Mammary epithelial cell (primary cell): Measurements from ENCODE around the gene MICALL2.

ENCODE experiments used
- EZH2 ChIP-seq: IDR thresholded peaks from 2 replicates; pipeline ENCODE4 v1.6.1; 2012; ENCODE audit warnings: low read length, inconsistent platforms, borderline replicate concordance
- TF ChIP-seq, protein P1 (sequence below), 2 donors: IDR thresholded peaks in 1 of 2; conservative IDR thresholded peaks in 1 of 2; 2 replicates each; pipeline ENCODE4 v1.5.1; 2011 to 2012; ENCODE audit warnings: inconsistent platforms in 2 of 2, low read length in 2 of 2, mild to moderate bottlenecking in 2 of 2, control low read depth in 1 of 2, low read depth in 1 of 2; ENCODE audit not compliant: insufficient read depth in 1 of 2; ENCODE audit errors: extremely low read depth in 1 of 2

DNA sequence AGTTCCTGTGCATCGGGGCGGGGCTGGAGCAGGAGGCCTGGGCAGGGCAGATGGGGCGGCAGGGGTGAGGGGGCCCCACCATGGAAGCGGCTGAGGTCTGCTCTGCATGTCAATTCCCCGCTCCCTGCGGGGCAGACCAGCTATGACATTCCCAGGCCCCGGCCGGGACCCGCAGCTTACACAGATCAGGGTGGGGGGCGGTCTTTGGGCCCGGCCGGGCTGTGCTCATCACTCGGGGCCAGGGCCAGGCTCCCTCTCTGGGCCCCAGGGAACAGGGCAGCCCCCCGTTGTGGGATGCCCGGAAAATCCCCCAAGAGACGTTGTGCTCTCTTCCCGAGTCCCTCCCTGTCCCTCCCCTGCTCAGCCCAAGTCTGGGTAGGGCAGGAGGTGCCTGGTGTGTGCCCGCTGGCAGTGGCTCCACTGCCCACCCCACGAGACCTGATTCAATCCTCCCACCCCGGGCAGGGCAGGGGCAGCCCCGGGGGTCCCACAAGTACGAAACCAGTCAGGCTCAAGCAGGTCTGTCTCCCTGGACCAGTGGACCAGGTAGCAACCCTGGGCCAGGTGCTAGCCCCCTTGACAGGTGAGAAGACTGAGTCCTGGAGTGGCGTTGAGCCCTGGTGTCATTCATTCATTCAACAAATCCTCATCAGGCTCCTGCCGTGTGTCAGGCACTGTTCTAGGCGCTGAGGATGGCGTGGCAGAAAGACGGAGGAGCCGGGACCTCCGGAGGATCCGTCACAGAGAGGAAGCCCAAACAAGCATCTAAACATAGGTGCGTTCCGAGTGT is 29.0 kb downstream of the MICALL2 start:
- TF ChIP-seq, protein P1, sequence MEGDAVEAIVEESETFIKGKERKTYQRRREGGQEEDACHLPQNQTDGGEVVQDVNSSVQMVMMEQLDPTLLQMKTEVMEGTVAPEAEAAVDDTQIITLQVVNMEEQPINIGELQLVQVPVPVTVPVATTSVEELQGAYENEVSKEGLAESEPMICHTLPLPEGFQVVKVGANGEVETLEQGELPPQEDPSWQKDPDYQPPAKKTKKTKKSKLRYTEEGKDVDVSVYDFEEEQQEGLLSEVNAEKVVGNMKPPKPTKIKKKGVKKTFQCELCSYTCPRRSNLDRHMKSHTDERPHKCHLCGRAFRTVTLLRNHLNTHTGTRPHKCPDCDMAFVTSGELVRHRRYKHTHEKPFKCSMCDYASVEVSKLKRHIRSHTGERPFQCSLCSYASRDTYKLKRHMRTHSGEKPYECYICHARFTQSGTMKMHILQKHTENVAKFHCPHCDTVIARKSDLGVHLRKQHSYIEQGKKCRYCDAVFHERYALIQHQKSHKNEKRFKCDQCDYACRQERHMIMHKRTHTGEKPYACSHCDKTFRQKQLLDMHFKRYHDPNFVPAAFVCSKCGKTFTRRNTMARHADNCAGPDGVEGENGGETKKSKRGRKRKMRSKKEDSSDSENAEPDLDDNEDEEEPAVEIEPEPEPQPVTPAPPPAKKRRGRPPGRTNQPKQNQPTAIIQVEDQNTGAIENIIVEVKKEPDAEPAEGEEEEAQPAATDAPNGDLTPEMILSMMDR (conservative IDR thresholded peaks at IDR 0.05 in 1 of 2, IDR thresholded peaks at IDR 0.05 in 1 of 2; ENCODE audit: extremely low read depth in 1 of 2, insufficient read depth in 1 of 2, low read depth in 1 of 2, low read length in 2 of 2) = no peak
- TF ChIP-seq EZH2 = no peak
